ENCODE results near the gene WBP1. TPM values are rescaled to one million over a fixed set of nuclear protein-coding genes. Genes with fewer than 3 reads are reported as not detected.
A peak's percentile ranks its signal among the peaks of the same experiment; 100 is the strongest.
"Not testable (repeated sequence)": the region's sequence is repeated elsewhere in the genome, so short reads cannot be mapped to it uniquely, and the experiment has no call there.

Gene WBP1
- total and polyA plus RNA-seq, 2 experiments from 2014 or later = 156 to 174 TPM

DNA sequence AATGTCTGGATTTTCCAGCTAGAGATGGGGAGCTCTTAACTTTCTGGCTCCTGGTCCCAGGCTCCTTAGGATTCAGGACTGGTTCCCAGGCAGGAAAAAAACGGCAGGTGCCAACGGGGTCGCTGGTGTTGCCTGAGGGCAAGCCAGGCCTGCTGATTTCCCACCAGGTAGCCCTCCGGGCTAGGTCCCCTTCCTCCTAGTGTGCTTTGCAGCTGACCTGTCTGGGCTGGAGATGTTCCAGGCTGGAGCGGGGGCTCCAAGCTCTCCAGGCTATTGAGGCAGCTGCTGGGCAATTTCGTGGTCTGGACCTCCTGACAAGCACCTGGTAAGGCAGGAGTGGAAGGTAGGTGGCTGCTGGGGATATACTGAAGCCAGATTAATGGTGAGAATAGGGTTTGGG is 16.2 kb downstream of the WBP1 start:
- DNase-seq (ENCODE audit: low read depth in 1 of 2, low spot score in 1 of 2) = no peak
- no peaks in the 10 kb centered on the region for H3K9me3 ChIP-seq (ENCODE audit: low read depth)
- H3K27me3 ChIP-seq = no peaks in the 10 kb centered on the region
- H3K4me1 ChIP-seq (ENCODE audit: low read depth) = peaks cover 12% of the 10 kb centered on the region
- H3K27ac ChIP-seq = no peak overlapping the region
- no peak overlapping the region for H3K4me3 ChIP-seq
- TF ChIP-seq, protein P1, sequence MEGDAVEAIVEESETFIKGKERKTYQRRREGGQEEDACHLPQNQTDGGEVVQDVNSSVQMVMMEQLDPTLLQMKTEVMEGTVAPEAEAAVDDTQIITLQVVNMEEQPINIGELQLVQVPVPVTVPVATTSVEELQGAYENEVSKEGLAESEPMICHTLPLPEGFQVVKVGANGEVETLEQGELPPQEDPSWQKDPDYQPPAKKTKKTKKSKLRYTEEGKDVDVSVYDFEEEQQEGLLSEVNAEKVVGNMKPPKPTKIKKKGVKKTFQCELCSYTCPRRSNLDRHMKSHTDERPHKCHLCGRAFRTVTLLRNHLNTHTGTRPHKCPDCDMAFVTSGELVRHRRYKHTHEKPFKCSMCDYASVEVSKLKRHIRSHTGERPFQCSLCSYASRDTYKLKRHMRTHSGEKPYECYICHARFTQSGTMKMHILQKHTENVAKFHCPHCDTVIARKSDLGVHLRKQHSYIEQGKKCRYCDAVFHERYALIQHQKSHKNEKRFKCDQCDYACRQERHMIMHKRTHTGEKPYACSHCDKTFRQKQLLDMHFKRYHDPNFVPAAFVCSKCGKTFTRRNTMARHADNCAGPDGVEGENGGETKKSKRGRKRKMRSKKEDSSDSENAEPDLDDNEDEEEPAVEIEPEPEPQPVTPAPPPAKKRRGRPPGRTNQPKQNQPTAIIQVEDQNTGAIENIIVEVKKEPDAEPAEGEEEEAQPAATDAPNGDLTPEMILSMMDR (IDR thresholded peaks at IDR 0.05; ENCODE audit: low read depth, low read length) = no peak
- peaks cover 10% of the 10 kb centered on the region for H3K36me3 ChIP-seq

DNA sequence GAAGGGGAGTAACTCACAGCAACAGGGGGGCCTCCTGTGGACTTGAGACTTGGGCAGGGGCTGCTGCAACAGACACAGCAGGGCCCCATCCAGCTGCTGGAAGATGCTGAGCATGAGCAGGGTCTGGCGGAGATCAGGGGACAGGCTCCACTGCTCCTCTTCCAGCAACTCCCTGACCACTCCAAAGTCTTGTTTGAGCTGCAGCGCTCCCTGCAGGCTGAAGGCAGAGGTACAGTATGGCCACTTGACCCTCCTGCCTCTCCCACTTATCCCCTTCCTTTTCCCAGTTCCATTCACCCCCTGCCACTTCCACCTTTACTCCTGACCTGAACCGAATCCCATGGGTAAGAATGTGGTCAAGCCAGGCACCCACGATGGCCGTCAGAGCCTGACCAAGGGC is 16.7 kb downstream of the WBP1 start:
- peaks cover 10% of the 10 kb centered on the region for H3K36me3 ChIP-seq
- H3K9me3 ChIP-seq (ENCODE audit: low read depth) = no peaks in the 10 kb centered on the region
- no peak overlapping the region for H3K27ac ChIP-seq
- peak in 1 of 2 donors; percentile 8 for DNase-seq (ENCODE audit: low read depth in 1 of 2, low spot score in 1 of 2)
- TF ChIP-seq, protein P1 (IDR thresholded peaks at IDR 0.05; ENCODE audit: low read depth, low read length) = peak; percentile 30
- H3K27me3 ChIP-seq = no peaks in the 10 kb centered on the region
- no peak overlapping the region for H3K4me3 ChIP-seq
- H3K4me1 ChIP-seq (ENCODE audit: low read depth) = peaks cover 12% of the 10 kb centered on the region

DNA sequence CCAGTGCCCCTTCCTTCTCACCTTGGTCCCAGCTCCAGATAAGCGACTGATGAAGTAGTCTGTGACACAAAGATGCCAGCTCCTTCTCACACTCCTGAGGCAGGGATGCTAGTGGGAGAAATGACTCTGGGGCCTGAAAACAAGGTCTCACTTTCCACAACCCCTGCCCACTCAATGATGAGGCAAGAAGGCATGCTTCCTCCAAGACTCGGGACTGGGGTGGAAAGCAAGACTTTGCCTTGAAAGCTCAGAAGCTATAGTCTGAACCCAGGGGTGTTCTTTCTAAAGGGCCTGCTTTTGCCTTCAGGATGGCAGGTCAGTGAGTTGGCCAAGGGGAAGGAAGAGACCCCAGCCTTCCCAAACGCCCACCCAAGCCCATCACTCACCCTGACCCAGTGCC is 23.2 kb downstream of the WBP1 start:
- no peak overlapping the region for H3K27ac ChIP-seq
- no peaks in the 10 kb centered on the region for H3K27me3 ChIP-seq
- peaks cover 6% of the 10 kb centered on the region for H3K36me3 ChIP-seq
- H3K4me1 ChIP-seq (ENCODE audit: low read depth) = peaks cover 7% of the 10 kb centered on the region
- TF ChIP-seq, protein P1 (IDR thresholded peaks at IDR 0.05; ENCODE audit: low read depth, low read length) = no peak
- no peak for DNase-seq (ENCODE audit: low read depth in 1 of 2, low spot score in 1 of 2)
- peak overlapping the region; percentile 90 for H3K4me3 ChIP-seq
- no peaks in the 10 kb centered on the region for H3K9me3 ChIP-seq (ENCODE audit: low read depth)

DNA sequence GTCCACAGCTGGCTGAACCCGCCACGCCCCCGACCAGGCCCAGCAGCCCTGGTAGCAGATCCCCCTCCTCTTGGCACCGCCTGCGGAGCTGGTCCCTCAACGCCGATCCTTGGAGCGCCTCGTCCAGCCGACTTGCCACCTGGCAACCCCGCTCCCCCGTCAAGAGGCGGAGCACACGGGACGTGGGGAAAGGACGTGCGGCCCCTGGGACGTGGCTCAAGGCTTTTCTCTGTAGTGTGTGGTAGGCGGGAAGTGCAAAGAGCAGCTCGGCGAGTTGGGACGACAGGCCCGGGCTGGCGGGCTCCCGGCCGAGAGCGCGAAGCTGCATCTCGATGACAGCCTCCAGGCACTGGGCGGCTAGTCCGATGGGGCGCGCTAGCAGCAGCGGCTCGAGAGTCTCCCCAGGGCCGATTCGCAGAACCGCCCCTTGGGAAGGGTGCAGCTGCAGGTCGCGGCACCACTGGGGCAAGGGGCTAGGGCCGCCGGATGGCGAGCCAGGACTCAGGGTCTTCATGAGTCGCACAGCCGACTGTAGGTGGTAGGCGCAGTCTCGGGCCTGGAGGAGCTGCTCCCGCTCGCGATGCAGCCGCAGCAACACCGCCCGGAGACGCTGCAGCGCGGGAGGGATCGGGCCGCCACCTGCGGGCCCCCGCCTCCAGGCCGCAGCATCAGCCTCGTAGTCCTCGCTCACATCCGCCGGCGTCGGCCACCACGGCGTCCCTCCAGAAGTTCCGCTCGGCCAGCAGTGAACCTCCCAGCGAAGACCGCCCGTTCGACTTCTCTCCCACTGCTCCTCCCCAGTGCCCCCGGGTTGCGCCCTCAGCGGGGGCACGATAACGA is 23.9 kb downstream of the WBP1 start:
- H3K9me3 ChIP-seq (ENCODE audit: low read depth) = no peaks in the 10 kb centered on the region

DNA sequence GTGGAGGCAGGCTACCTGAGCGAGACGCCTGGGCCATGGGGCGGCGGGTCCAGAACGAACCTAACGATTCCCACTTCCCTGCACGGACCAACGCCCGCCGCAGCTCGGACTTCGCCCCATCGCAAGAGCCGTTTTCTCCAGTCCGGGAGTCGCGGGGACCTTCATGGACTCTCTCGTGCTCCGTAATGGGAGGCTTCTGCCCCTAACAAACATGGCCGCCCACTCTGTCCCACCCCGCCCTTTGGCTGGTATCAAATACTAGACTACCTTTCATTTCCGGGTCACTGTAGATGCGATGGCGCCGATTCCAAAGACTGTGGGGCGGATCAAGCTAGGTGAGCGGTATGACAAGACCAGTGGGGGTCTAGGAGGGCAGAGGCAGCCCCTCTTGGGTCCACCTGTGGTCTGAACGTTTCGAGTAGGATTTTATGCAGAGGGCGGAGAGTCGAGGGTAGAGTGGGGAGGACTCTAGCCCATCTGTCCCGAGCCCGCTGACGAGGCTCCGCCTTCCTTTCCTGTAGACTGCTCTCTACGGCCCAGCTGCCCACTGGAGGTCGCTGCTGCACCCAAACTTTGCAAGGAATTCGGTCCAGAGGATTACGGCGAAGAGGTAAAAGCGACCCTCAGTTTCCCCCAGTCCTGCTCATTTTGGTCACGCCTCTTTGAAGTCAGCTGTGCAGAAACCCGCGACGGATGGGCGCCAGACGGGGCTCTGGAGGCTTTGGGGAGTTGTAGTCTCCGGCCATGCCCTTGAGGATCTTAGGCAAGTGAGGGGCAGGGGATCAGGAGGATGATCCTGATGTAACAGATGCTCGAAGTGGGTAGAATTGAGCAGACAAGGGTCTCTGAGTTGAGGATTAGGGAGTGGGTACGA is 24.8 kb downstream of the WBP1 start, which contains the start of the genes CCDC142 and TTC31:
CCDC142 (minus strand) TSS at position 198 of the 874 bp plus-strand sequence; CDS start at position 37, 161 bp downstream.
TTC31 (plus strand) TSS at position 281 of the 874 bp plus-strand sequence; CDS start at position 296, 15 bp downstream.
- no peaks in the 10 kb centered on the region for H3K27me3 ChIP-seq
- no peaks in the 10 kb centered on the region for H3K9me3 ChIP-seq (ENCODE audit: low read depth)
- H3K4me3 ChIP-seq = peak within 1 kb of the TSS; percentile 90
- peaks cover 2% of the 10 kb centered on the region for H3K36me3 ChIP-seq
- peak; percentile 97 for DNase-seq (ENCODE audit: low read depth in 1 of 2, low spot score in 1 of 2)
- TF ChIP-seq, protein P1 (IDR thresholded peaks at IDR 0.05; ENCODE audit: low read depth, low read length) = peak; percentile 93
- H3K4me1 ChIP-seq (ENCODE audit: low read depth) = peaks cover 7% of the 10 kb centered on the region
- peak within 1 kb of the TSS; percentile 81 for H3K27ac ChIP-seq

More for the DNA sequence above, 23.9 kb downstream of the WBP1 start:
- Histone ChIP-seq H3K4me3 (peak overlapping the region; percentile 90), H3K4me1 (ENCODE audit: low read depth) (peaks cover 7% of the 10 kb centered on the region), H3K36me3 (peaks cover 6% of the 10 kb centered on the region), H3K27me3 (no peaks in the 10 kb centered on the region), H3K27ac (peak overlapping the region; percentile 81)
- peak; percentile 37 to 75 for DNase-seq (ENCODE audit: low read depth in 1 of 2, low spot score in 1 of 2)
- TF ChIP-seq, protein P1 (IDR thresholded peaks at IDR 0.05; ENCODE audit: low read depth, low read length) = no peak

DNA sequence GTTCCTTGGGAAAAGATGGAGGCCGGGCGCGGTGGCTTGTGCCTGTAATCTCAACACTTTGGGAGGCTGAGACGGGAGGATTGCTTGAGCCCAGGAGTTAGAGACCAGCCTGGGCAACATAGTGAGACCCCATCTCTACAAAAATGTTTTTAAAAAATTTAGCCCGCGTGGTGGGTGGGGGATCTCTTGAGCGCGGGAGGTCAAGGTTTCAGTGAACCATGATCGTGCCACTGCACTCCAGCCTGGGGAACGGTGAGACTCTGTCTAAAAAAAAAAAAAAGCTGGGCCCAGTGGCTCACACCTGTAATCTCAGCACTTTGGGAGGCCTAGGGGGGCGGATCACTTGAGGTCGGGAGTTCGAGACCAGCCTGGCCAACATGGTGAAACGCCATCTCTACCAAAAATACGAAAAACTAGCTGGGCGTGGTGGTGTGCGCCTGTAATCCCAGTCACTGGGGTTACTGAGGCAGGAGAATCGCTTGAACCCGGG is 25.5 kb downstream of the WBP1 start:
- not testable (repeated sequence) for DNase-seq (ENCODE audit: low read depth in 1 of 2, low spot score in 1 of 2); H3K27me3 ChIP-seq; H3K9me3 ChIP-seq (ENCODE audit: low read depth); H3K4me1 ChIP-seq (ENCODE audit: low read depth); H3K27ac ChIP-seq; H3K36me3 ChIP-seq
- peak overlapping the region; percentile 90 for H3K4me3 ChIP-seq

Measured in cardiac muscle cell (in vitro differentiated cells and primary cell).